IMR-90 (cell line): ENCODE results near the gene DPAGT1. TPM values are rescaled to one million over a fixed set of nuclear protein-coding genes. Genes with fewer than 3 reads are reported as not detected.

Experiments
- ATAC-seq: fragments of 200-7000 bp; cut with Tn5 transposase; 2 replicates; pipeline ENCODE4 v1.9.1; 2020; ENCODE audit warnings: low read depth, mild to moderate bottlenecking, moderate library complexity
- BruUV-seq: library from RNA; stranded (reverse); fragments of 400-500 nt; replicated peaks from 2 replicates; lab custom pipeline; 2021; lab: Mats Ljungman, UMichigan
- CTCF ChIA-PET: fragments of 300-600 bp; formaldehyde crosslinking; extraction: SDS; loops from one replicate; lab custom pipeline; 2021; ENCODE audit warnings: antibody characterized with exemption; lab: Yijun Ruan, JAX
- POLR2A ChIA-PET: fragments of 300-600 bp; sonication (Branson Sonifier 250); formaldehyde crosslinking; loops from one replicate; lab custom pipeline; 2022; ENCODE audit warnings: antibody characterized with exemption; ENCODE audit not compliant: unreplicated experiment; lab: Charles Lee
- DNase-seq: peaks from one replicate; pipeline ENCODE4 v3.0.0; 2013
- H2AFZ ChIP-seq: replicated peaks from 2 replicates; pipeline ENCODE3; 2013; ENCODE audit warnings: low read length, mild to moderate bottlenecking; ENCODE audit not compliant: poor library complexity
- H2AK5ac ChIP-seq: 2 replicates; pipeline ENCODE4 v1.6.1; 2013; ENCODE audit warnings: low read depth, low read length, inconsistent platforms
- H2AK9ac ChIP-seq: replicated peaks from 2 replicates; pipeline ENCODE3; 2013; ENCODE audit warnings: mild to moderate bottlenecking, low read depth, low read length, moderate library complexity; ENCODE audit not compliant: poor library complexity
- H2BK120ac ChIP-seq: 2 replicates; pipeline ENCODE4 v1.6.1; 2013; ENCODE audit warnings: low read depth, low read length, inconsistent platforms
- H2BK15ac ChIP-seq: 3 replicates; pipeline ENCODE4 v1.6.1; 2013; ENCODE audit warnings: low read depth, low read length, inconsistent platforms
- H2BK20ac ChIP-seq: 2 replicates; pipeline ENCODE4 v1.6.1; 2013; ENCODE audit warnings: low read depth, mild to moderate bottlenecking, inconsistent platforms, low read length, moderate library complexity
- H2BK5ac ChIP-seq: 2 replicates; pipeline ENCODE4 v1.6.1; 2013; ENCODE audit warnings: mild to moderate bottlenecking, low read depth, low read length, inconsistent platforms; ENCODE audit not compliant: poor library complexity, severe bottlenecking
- H3K14ac ChIP-seq: replicated peaks from 2 replicates; pipeline ENCODE4 v1.6.1; 2013; ENCODE audit warnings: low read depth, low read length, inconsistent platforms
- H3K18ac ChIP-seq: 2 replicates; pipeline ENCODE4 v1.6.1; 2013; ENCODE audit warnings: low read depth, low read length, control low read depth
- H3K23ac ChIP-seq: 2 replicates; pipeline ENCODE4 v1.6.1; 2013; ENCODE audit warnings: low read depth, low read length, inconsistent platforms
- H3K27ac ChIP-seq: 2 replicates; pipeline ENCODE4 v1.5.1; 2013; ENCODE audit warnings: mild to moderate bottlenecking, control low read depth, low read length; ENCODE audit not compliant: insufficient read depth
- H3K27me3 ChIP-seq: 2 replicates; pipeline ENCODE4 v1.6.1; 2013; ENCODE audit warnings: low read length; ENCODE audit not compliant: control insufficient read depth, insufficient read depth
- H3K36me3 ChIP-seq: 2 replicates; pipeline ENCODE4 v1.6.1; 2013; ENCODE audit warnings: low read length, mixed read lengths; ENCODE audit not compliant: control insufficient read depth, insufficient read depth
- H3K4ac ChIP-seq: 2 replicates; pipeline ENCODE4 v1.6.1; 2013; ENCODE audit warnings: low read depth, low read length, inconsistent platforms
- H3K4me1 ChIP-seq: 2 replicates; pipeline ENCODE4 v1.6.1; 2013; ENCODE audit warnings: low read length, mixed read lengths; ENCODE audit not compliant: control insufficient read depth, insufficient read depth
- H3K4me2 ChIP-seq: 2 replicates; pipeline ENCODE4 v1.6.1; 2013; ENCODE audit warnings: low read depth, mild to moderate bottlenecking, control low read depth, low read length, moderate library complexity
- H3K4me3 ChIP-seq: 2 replicates; pipeline ENCODE4 v1.5.1; 2013; ENCODE audit warnings: low read depth, mild to moderate bottlenecking, control low read depth, low read length, moderate library complexity; ENCODE audit not compliant: insufficient read depth
- H3K56ac ChIP-seq: 2 replicates; pipeline ENCODE4 v1.6.1; 2013; ENCODE audit warnings: low read length, inconsistent platforms; ENCODE audit not compliant: insufficient read depth; ENCODE audit errors: extremely low read depth
- H3K79me1 ChIP-seq, 2 experiments: 2 replicates each; pipeline ENCODE4 v1.6.1; 2013; ENCODE audit warnings: low read length in 2 of 2, inconsistent platforms in 1 of 2, low read depth in 1 of 2
- H3K9ac ChIP-seq: 2 replicates; pipeline ENCODE4 v1.6.1; 2013; ENCODE audit warnings: low read depth, low read length, control low read depth
- H3K9me1 ChIP-seq: 2 replicates; pipeline ENCODE4 v1.6.1; 2013; ENCODE audit warnings: low read length, inconsistent platforms; ENCODE audit not compliant: insufficient read depth
- H3K9me3 ChIP-seq: 2 replicates; pipeline ENCODE4 v1.6.1; 2013; ENCODE audit warnings: low read length; ENCODE audit not compliant: control insufficient read depth, insufficient read depth
- H4K20me1 ChIP-seq: 2 replicates; pipeline ENCODE4 v1.6.1; 2013; ENCODE audit warnings: low read length, inconsistent platforms; ENCODE audit not compliant: insufficient read depth
- H4K5ac ChIP-seq: 2 replicates; pipeline ENCODE4 v1.6.1; 2013; ENCODE audit warnings: mild to moderate bottlenecking, low read depth, low read length, control low read depth
- H4K8ac ChIP-seq, 2 experiments: 2 replicates each; pipeline ENCODE4 v1.6.1; 2013; ENCODE audit warnings: low read depth in 2 of 2, low read length in 2 of 2, control low read depth in 1 of 2, inconsistent platforms in 1 of 2
- H4K91ac ChIP-seq: 2 replicates; pipeline ENCODE4 v1.6.1; 2013; ENCODE audit warnings: low read depth, low read length, inconsistent platforms; ENCODE audit not compliant: insufficient read depth
- BHLHE40 ChIP-seq: fragments of 150-350 bp; IDR thresholded peaks from 2 replicates; pipeline ENCODE4 v1.6.1; 2016; ENCODE audit warnings: mild to moderate bottlenecking, low read depth, low read length
- CEBPB ChIP-seq: IDR thresholded peaks from 2 replicates; pipeline ENCODE4 v1.6.1; 2012; ENCODE audit warnings: low read depth, low read length, improper control_type of control experiment
- CHD1 ChIP-seq: IDR thresholded peaks from 2 replicates; pipeline ENCODE4 v1.6.1; 2012; ENCODE audit warnings: low read depth, low read length, improper control_type of control experiment
- FOS ChIP-seq: fragments of 150-350 bp; IDR thresholded peaks from 2 replicates; pipeline ENCODE4 v1.6.1; 2016; ENCODE audit warnings: low read depth, low read length
- MAFK ChIP-seq: IDR thresholded peaks from 2 replicates; pipeline ENCODE4 v1.6.1; 2012; ENCODE audit warnings: low read depth, low read length, improper control_type of control experiment
- MAZ ChIP-seq: IDR thresholded peaks from 2 replicates; pipeline ENCODE4 v1.6.1; 2012; ENCODE audit warnings: low read depth, mild to moderate bottlenecking, low read length, improper control_type of control experiment, moderate library complexity, borderline replicate concordance
- MXI1 ChIP-seq: IDR thresholded peaks from 2 replicates; pipeline ENCODE4 v1.6.1; 2012; ENCODE audit warnings: low read depth, mild to moderate bottlenecking, low read length, moderate library complexity, borderline replicate concordance
- NFE2L2 ChIP-seq: fragments of 150-350 bp; IDR thresholded peaks from 2 replicates; pipeline ENCODE4 v1.6.1; 2016; ENCODE audit warnings: low read depth, mild to moderate bottlenecking, low read length
- POLR2A ChIP-seq: IDR thresholded peaks from 2 replicates; pipeline ENCODE4 v1.6.1; 2012; ENCODE audit warnings: mild to moderate bottlenecking, low read depth, low read length
- RAD21 ChIP-seq: IDR thresholded peaks from 2 replicates; pipeline ENCODE4 v1.6.1; 2012; ENCODE audit warnings: low read length, improper control_type of control experiment
- RCOR1 ChIP-seq: IDR thresholded peaks from 2 replicates; pipeline ENCODE4 v1.6.1; 2012; ENCODE audit warnings: mild to moderate bottlenecking, low read length, improper control_type of control experiment; ENCODE audit not compliant: insufficient replicate concordance
- RFX5 ChIP-seq: IDR thresholded peaks from 2 replicates; pipeline ENCODE4 v1.8.0; 2012; ENCODE audit warnings: low read depth, mild to moderate bottlenecking, low read length, moderate library complexity
- SMC3 ChIP-seq: fragments of 150-350 bp; IDR thresholded peaks from 2 replicates; pipeline ENCODE4 v1.6.1; 2016; ENCODE audit warnings: low read depth, mild to moderate bottlenecking, antibody characterized with exemption, low read length, moderate library complexity
- WGBS, 2 experiments: methylation state at CpG; one replicate each; pipeline versions ENCODE4 v1.1.5 to v1.1.7; 2013; ENCODE audit warnings: missing lambda C conversion rate in 2 of 2; ENCODE audit not compliant: insufficient read length in 1 of 2; ENCODE audit errors: extremely low coverage in 2 of 2; 5-methylcytosine and 5-hydroxymethylcytosine counted together
- dilution Hi-C: fragments of 300-500 bp; cut with HindIII; formaldehyde crosslinking; loops from one replicate; pipeline ENCODE4 v1.14.3; 2018; ENCODE audit warnings: low sequenced_read_pairs; ENCODE audit not compliant: unreplicated experiment
- in situ Hi-C: fragments of 300-500 bp; cut with MboI; formaldehyde crosslinking; loops from 3 replicates; pipeline ENCODE4 v1.14.3; 2019; ENCODE audit warnings: low sequenced_read_pairs, inconsistent platforms, mixed read lengths
- intact Hi-C: fragments of 100-400 bp; cut with micrococcal nuclease; formaldehyde crosslinking; loops from 2 replicates; pipeline ENCODE4 v1.10.0; 2022
- polyA plus RNA-seq, 3 experiments: library from polyadenylated mRNA; depleted of rRNA; stranded (reverse); fragments of >200 nt; gene quantifications; 2 replicates each; pipeline ENCODE4 v1.2.3, GENCODE V29; 2012; ENCODE audit warnings: low replicate concordance in 1 of 3
- total RNA-seq: library from RNA; depleted of rRNA; stranded (reverse); fragments of >200 nt; gene quantifications from 2 replicates; pipeline ENCODE4 v1.2.3, GENCODE V29; 2012
- TF ChIP-seq, protein P1 (sequence below): conservative IDR thresholded peaks from 2 replicates; pipeline ENCODE4 v1.5.1; 2012; ENCODE audit warnings: mild to moderate bottlenecking, low read depth, low read length, improper control_type of control experiment
- TF ChIP-seq, protein P2 (sequence below): fragments of 150-350 bp; IDR thresholded peaks from 2 replicates; pipeline ENCODE4 v1.6.1; 2016; ENCODE audit warnings: low read depth, mild to moderate bottlenecking, low read length, moderate library complexity, borderline replicate concordance
- TF ChIP-seq, protein P3 (sequence below): fragments of 150-350 bp; IDR thresholded peaks from 2 replicates; pipeline ENCODE4 v1.6.1; 2017; ENCODE audit warnings: mild to moderate bottlenecking, antibody characterized with exemption, low read length, low read depth

Gene DPAGT1
- total and polyA plus RNA-seq, 2 of the 4 experiments (the other 2 are of a cell fraction) = 15.2 to 53.4 TPM

DNA sequence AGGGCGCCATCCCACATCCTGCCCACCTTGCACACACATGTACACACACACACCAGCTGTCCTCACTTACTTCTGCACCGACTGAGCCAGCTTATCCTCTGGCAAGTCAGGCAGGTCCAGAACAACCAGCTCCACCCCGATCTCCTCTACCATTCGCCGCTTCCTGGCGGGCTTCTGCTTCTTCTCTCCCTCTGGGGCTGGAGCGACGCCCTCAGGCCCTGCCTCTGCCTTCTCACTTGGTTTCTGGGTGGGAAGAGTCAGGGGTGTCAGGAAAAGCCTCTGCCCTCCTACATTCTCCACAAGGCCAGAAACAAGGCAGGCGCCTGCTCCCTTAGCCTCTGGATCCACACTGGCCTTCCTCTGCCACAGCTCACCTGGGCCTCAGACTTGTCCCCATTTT is 53.0 kb downstream of the DPAGT1 start:
- no peak overlapping the region for H2BK120ac ChIP-seq
- no peak overlapping the region for H2AFZ ChIP-seq
- in situ Hi-C loops (no loop called here), dilution Hi-C loops (no loop called here), intact Hi-C loops (no loop called here)
- no peak overlapping the region for H4K8ac ChIP-seq
- H3K4me1 ChIP-seq = no peaks in the 10 kb centered on the region
- no peak overlapping the region for H4K5ac ChIP-seq
- no peaks in the 10 kb centered on the region for H3K9me1 ChIP-seq
- peaks cover 74% of the 10 kb centered on the region for H3K36me3 ChIP-seq
- H2BK20ac ChIP-seq = no peak overlapping the region
- POLR2A ChIA-PET = no interaction called here
- no CpG with 5 or more reads among the region's 9 CpGs for WGBS, 2 experiments
- H3K9me3 ChIP-seq = no peaks in the 10 kb centered on the region
- BruUV-seq = no TSS peak
- H3K18ac ChIP-seq = no peak overlapping the region
- no peaks in the 10 kb centered on the region; the same call in 1 of the 2 replicates for H4K20me1 ChIP-seq
- H3K23ac ChIP-seq = no peak overlapping the region
- no peak overlapping the region for H3K4ac ChIP-seq
- H2AK5ac ChIP-seq = no peak overlapping the region
- no peak overlapping the region for H3K14ac ChIP-seq
- no peak overlapping the region for H2BK5ac ChIP-seq
- no peak overlapping the region for H2BK15ac ChIP-seq
- H3K9ac ChIP-seq = no peak overlapping the region
- TF ChIP-seq CEBPB (no peak), MAZ (no peak), POLR2A (no peak), SMC3 (no peak), MAFK (no peak), BHLHE40 (no peak), RAD21 (no peak), CHD1 (no peak), MXI1 (no peak), FOS (no peak), RCOR1 (no peak), RFX5 (no peak), NFE2L2 (no peak)
- TF ChIP-seq, protein P1, sequence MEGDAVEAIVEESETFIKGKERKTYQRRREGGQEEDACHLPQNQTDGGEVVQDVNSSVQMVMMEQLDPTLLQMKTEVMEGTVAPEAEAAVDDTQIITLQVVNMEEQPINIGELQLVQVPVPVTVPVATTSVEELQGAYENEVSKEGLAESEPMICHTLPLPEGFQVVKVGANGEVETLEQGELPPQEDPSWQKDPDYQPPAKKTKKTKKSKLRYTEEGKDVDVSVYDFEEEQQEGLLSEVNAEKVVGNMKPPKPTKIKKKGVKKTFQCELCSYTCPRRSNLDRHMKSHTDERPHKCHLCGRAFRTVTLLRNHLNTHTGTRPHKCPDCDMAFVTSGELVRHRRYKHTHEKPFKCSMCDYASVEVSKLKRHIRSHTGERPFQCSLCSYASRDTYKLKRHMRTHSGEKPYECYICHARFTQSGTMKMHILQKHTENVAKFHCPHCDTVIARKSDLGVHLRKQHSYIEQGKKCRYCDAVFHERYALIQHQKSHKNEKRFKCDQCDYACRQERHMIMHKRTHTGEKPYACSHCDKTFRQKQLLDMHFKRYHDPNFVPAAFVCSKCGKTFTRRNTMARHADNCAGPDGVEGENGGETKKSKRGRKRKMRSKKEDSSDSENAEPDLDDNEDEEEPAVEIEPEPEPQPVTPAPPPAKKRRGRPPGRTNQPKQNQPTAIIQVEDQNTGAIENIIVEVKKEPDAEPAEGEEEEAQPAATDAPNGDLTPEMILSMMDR = no peak
- TF ChIP-seq, protein P2, sequence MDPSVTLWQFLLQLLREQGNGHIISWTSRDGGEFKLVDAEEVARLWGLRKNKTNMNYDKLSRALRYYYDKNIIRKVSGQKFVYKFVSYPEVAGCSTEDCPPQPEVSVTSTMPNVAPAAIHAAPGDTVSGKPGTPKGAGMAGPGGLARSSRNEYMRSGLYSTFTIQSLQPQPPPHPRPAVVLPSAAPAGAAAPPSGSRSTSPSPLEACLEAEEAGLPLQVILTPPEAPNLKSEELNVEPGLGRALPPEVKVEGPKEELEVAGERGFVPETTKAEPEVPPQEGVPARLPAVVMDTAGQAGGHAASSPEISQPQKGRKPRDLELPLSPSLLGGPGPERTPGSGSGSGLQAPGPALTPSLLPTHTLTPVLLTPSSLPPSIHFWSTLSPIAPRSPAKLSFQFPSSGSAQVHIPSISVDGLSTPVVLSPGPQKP = no peak
- TF ChIP-seq, protein P3, sequence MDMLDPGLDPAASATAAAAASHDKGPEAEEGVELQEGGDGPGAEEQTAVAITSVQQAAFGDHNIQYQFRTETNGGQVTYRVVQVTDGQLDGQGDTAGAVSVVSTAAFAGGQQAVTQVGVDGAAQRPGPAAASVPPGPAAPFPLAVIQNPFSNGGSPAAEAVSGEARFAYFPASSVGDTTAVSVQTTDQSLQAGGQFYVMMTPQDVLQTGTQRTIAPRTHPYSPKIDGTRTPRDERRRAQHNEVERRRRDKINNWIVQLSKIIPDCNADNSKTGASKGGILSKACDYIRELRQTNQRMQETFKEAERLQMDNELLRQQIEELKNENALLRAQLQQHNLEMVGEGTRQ = no peak
- no peaks in the 10 kb centered on the region for H3K27me3 ChIP-seq
- DNase-seq (no peak), ATAC-seq (no peak)
- H3K56ac ChIP-seq = no peak overlapping the region
- H3K27ac ChIP-seq = no peak overlapping the region
- CTCF ChIA-PET = no interaction called here
- no peak overlapping the region for H2AK9ac ChIP-seq
- peaks cover 0 to 14% of the 10 kb centered on the region in 2 experiments; a peak in 3 of 4 replicates for H3K79me1 ChIP-seq
- no peak overlapping the region for H3K4me2 ChIP-seq
- H3K4me3 ChIP-seq = no peak overlapping the region
- no peak overlapping the region for H4K91ac ChIP-seq
